ENCODE data around the gene GGT5.
"Not testable (repeated sequence)": the region's sequence is repeated elsewhere in the genome, so short reads cannot be mapped to it uniquely, and the experiment has no call there.

The GGT5 gene

GRCh38 chr22:24245030-24245431 is at the start of gene GGT5:
TSS of gene GGT5 (minus strand) at chr22:24245082. CDS start at chr22:24244725, 357 bp downstream.
- not testable (repeated sequence) for DNase-seq

GRCh38 chr22:24292202-24292830 is 47.4 kb upstream of the GGT5 start:
- not testable (repeated sequence) for DNase-seq

DNA sequence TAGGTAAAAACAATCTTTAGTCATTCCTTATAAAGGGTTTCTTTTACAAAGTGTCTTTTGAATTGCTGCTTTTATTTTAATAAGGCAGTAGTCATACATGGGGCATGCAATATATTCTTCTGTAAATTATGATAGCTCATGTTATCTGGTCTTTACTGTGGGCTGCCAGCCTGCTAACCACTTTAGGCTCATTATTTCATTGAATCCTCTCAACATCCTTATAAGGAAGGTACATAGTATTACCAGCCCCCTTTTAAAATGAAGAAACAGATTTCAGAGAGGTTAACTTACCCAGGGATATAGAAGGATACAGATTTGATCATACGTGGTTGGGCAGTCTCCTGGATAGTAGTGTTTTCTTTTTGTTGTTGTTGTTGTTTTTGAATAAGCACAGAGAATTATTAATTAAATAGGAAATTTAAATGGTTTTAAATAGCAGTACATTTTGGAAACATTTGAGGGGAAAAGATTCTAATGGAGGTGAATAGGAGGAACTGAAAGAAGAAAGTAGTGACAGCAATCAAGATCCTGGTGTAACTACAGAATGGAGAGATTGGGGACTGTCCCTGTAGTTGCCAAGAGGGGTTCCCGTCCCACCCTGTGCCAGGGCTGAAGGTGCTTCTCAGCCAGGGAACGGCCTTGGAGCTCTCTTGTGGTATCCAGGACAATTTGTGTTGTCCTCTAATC is 46.8 kb upstream of the GGT5 start:
- no peak for DNase-seq

- DNase-seq: no peak
Observed at GRCh38 chr22:24290459-24290858, 45.6 kb upstream of the GGT5 start.

DNA sequence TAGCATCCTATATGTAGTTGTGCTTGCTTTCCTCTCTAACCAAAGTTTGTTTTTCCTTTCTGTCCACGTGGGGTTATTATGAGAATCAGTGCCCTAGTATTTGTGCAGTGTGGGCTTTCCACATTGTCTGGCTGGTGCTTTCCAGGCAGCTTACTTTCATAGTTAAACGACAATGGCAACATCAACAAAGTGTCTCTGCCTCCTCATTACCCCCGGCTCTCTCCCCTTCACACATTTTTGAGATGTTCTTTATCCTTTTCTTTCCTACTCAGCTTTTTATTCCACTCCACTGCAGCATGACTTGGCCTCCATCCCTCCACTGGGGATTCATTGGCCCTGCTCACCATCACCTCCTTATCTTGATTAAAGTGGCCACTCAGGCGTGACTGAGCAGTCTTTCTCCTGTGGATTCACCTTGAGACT is 44.9 kb upstream of the GGT5 start:
- DNase-seq: no peak

DNA sequence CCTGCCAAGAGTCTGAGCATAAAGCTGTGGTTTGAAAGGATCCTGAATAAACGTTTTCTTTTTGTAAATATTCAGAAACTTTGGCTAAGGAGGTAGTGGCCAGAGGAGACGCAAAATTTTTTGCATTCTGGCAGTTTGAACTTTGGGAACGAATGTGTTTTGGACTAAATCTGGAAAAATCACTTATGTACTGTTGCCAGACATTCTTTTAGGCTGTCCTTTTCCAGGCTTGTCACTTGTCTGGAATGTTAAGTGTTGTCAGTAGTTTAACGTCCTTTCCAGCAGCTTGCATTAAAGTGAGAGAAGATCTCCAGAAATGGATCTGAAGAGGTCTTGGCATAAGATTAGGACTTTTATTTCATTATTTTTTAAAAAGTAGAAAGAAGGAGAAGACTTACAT is 44.2 kb upstream of the GGT5 start:
- DNase-seq: peak; percentile 20

- not testable (repeated sequence) for DNase-seq
Observed at GRCh38 chr22:24287801-24288200, 42.9 kb upstream of the GGT5 start.

- DNase-seq: not testable (repeated sequence)
Observed at GRCh38 chr22:24287212-24287611, 42.3 kb upstream of the GGT5 start.

DNA sequence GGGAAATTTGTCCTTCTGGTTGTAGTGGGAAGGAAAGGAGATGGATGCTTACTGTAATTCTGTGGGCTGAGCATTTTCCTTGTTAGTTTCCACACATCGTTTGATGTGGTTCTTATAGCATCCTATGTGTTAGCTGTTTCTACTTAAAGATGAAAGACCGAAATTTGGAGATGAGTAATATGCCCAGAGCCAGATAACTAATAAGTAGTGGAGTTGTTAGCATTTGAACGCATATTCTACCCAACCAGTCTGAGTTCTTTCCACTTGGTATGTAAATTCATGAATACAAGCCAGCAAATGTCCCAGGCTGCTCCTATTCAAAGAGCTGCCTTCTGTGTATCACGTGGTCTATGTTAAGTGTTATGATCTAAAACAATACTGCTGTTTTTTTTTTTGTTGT is 40.4 kb upstream of the GGT5 start:
- peak; percentile 23 for DNase-seq

- DNase-seq: no peak
Observed at GRCh38 chr22:24284747-24285203, 39.9 kb upstream of the GGT5 start.

GRCh38 chr22:24282401-24282800 is 37.5 kb upstream of the GGT5 start:
- no peak for DNase-seq

DNA sequence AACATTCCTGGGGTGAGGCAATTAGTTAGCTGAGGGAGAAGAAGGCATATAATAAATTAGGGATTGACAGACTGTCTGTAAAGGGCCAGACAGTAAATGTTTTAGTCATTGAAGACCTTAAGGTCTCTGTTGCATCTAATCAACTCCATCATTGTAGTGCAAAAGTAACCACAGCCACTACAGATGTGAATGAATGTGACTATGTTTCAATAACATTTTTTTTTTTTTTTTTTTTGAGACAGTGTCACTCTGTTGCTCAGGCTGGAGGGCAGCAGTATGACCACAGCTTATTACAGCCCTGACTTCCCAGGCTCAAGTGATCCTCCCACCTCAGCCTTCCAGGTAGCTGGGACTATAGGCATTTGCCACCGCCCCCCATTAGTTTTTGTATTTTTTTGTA is 35.5 kb upstream of the GGT5 start:
- DNase-seq: not testable (repeated sequence)

DNA sequence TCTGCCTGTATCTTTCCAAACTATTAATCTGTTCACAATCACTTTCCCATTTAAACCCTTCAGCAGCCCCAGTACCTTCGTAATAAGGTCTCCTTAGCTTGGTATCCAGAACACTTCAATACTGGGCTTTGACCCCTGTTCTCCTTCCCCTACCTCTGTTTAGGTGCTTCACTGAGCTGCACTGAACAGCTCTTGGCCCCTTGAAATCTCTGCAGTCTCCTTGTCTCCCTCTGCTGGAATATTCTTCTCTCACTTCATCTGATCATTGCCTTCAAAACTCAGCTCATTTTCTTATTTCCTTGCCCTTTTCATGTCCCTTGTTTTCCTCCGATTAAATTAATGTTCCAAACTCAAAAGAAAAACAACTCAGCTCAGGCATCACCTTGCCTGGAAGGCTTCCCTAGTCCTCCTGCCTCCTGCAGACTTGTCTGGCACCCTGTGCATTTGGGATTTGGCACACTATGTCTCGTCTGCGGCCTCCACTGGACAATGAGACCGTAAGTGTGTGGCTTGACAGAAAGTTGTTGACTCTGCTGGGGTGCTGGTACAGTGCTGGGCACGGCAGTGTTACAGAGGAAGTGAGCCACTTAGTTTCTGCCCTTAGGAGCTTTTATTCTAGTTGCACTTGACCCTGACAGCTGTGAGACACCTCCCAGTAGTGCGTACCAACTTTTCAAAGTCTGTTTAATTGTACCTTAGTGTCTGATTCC is 30.0 kb upstream of the GGT5 start:
- not testable (repeated sequence) for DNase-seq

DNA sequence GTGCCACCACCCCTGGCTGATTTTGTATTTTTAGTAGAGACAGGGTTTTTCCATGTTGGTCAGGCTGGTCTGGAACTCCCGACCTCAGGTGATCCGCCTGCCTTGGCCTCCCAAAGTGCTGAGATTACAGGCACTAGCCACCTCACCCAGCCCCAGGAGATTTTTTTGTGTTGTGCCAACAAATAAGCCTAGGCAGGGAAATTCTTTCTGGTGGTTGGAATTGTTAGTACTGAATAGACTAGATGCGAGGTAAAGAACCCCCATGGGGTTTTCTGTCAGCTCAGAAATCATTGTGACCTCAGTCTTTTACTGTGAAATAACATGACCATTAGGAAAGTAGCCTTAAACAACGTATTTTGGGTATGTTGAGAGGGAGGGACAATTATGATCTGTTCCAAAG is 29.0 kb upstream of the GGT5 start:
- DNase-seq: not testable (repeated sequence)

DNA sequence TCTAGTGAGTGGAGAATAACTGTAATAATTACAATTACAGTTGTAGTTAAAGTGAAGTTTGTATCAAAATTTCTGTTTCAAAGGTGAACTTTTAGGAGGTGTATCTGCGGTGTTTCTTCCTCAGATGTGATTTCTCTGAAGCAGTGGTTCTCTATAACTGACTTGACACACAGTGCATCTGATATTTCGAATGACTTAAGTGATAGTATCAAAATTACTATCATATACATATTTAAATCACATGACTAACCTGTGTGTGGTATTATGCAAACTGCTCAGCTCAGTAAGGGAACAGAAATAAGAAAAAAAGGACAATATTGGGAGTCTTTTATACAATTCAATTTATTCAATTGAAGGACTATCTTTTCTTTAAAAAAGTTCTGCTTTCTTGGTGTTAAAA is 28.1 kb upstream of the GGT5 start:
- not testable (repeated sequence) for DNase-seq

DNA sequence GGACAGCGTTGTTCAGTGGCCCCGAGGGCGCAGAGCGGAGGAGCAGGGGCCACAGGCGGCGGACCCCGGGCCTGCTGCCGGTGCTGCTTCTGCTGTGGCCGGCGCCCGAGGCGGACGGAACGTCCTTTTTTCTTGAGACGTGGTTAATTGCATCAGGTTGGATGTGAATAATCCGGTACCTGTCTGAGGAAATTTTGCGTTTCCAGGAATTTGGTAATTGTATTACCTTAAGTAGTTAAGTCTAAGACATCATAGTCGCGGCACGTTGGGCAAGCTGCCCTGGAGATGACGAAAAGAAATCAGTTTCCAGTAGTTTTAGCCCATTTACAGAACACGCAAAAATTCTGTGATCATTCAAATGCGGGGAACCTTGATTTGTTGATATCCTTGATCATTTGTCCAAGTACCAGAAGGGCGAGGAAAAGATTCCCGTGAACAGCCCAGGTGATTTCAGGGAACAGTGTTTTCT is 26.5 kb upstream of the GGT5 start:
- DNase-seq: no peak

- DNase-seq: peak; percentile 95
Observed at GRCh38 chr22:24270556-24271385, 25.9 kb upstream of the GGT5 start, which contains the start of gene SPECC1L. TSS of gene SPECC1L (plus strand) at chr22:24270831. CDS start at chr22:24302232, 31,401 bp downstream.

DNA sequence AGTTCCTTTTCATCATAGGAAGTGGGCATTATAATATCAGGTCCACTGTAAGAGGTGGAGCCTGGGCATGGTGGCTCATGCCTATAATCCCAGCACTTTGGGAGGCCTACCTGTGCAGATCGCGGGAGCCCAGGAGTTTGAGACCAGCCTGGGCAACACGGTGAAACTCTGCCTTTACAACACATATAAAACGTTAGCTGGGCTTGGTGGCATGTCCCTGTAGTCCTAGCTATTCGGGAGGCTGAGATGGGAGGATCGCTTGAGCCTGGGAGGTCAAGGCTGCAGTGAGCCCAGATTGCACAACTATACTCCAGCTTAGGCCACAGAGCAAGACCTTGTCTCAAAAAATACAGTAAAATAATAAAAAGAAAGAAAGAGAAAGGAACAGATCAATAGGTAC is 21.6 kb upstream of the GGT5 start:
- DNase-seq: not testable (repeated sequence)

- DNase-seq: no peak
Observed at GRCh38 chr22:24265734-24266133, 20.9 kb upstream of the GGT5 start.

GRCh38 chr22:24264329-24264896 is 19.5 kb upstream of the GGT5 start:
- not testable (repeated sequence) for DNase-seq

DNA sequence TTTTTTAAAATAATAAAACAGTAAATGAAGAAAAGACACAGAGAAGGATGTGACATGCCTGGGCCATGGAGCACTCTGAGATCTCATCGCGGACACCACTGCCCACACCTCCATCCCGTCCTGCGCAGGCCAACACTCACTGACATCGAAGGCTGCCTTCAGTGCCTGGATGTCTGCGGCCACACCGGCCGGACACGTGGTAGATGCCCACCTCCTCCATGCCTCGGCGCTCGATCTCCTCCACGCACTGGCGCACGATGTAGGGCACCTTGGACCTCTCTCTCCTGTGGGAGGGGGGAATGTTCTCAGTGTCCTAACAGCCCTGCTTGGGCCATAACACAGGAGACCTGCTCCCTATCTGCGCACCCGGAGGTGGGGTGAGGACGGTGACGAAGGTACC is 18.6 kb upstream of the GGT5 start:
- DNase-seq: not testable (repeated sequence)

DNA sequence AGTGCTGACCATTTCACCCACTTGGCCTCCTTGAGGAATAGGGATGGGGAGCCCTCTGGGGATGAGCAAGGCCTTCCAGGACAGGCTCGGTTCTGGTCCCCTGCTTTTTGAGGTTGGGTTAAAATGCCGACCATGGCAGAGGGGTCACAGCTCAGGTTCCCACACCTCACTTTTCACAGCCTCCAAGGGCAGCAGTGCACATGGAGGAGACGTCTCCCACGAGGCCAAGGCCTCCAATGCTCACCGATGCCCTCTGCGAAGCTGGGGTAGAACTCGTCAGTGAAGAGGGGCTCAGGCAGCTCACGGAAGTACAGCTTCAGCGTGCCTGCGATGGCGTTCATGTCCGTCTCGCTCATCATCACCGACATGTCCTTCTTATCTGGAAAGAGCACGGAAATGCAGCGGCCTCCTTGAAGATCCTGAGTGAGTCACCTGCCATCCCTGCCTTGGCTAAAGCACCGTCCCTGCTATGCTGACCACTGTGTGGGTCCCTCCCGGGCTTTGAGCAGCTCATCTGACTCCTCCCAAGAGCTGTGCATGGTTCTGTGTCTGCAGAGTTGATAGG is 17.4 kb upstream of the GGT5 start:
- DNase-seq: not testable (repeated sequence)

All from midbrain (tissue), 1 donor.